HFF-Myc (cell line): ENCODE data around the gene CT55.
"Not testable (repeated sequence)": the region's sequence is repeated elsewhere in the genome, so short reads cannot be mapped to it uniquely, and the experiment has no call there.

ENCODE experiments used
- DNase-seq: peaks from one replicate; pipeline ENCODE4 v3.0.0-alpha.2; 2011; ENCODE audit warnings: low read depth; ENCODE audit errors: extremely low read depth
- H3K4me3 ChIP-seq: replicated peaks from 2 replicates; pipeline ENCODE4 v1.5.1; 2011; ENCODE audit warnings: low read depth, mild to moderate bottlenecking, control low read depth, low read length
- CTCF ChIP-seq: IDR thresholded peaks from 2 replicates; pipeline ENCODE4 v1.5.1; 2012; ENCODE audit warnings: mild to moderate bottlenecking, low read depth, low read length, control low read depth; ENCODE audit errors: missing control alignments

Gene CT55, protein sequence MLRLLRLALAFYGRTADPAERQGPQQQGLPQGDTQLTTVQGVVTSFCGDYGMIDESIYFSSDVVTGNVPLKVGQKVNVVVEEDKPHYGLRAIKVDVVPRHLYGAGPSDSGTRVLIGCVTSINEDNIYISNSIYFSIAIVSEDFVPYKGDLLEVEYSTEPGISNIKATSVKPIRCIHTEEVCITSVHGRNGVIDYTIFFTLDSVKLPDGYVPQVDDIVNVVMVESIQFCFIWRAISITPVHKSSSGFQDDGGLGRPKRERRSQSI

DNA sequence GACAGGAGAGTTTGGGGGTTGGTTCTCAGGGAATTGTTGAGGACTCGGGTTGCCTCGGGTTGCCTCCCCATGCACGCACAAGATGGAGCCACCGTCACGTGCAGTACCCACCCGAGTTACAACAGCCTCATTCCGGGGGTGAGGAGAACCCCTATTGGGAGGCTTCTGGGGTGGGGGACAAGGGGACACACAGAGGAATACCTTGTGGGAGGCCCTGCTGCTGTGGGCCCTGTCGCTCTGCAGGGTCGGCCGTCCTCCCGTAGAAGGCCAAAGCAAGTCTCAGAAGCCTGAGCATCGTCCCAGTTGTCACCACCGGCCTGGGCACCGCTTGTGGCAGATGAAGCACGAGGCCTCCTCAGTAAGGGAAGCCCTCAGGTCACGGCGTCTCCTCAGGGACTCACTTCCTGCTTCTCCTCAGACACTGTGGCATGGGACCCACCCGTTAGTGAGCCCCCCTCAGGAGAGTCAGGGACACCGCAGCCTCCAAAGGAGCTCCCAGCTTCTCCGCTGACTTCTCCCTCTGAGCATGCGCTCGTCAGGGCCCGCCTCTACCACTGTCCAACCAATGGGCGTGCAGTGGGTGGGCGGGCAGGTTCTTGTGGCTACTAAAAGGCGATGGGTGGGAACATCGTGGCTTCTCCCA is at the start of gene CT55:
Gene CT55 (minus strand): TSS at position 522 of the 643 bp plus-strand sequence. CDS start 227 bp downstream, at position 295.
- DNase-seq: no peak
- no peak for TF ChIP-seq CTCF
- H3K4me3 ChIP-seq: no peak within 1 kb of the TSS

GRCh38 chrX:135213200-135213844 is 42.1 kb upstream of the CT55 start:
- no peak for DNase-seq
- no peak overlapping the region for H3K4me3 ChIP-seq
- TF ChIP-seq CTCF: no peak

GRCh38 chrX:135206427-135206826 is 35.2 kb upstream of the CT55 start:
- H3K4me3 ChIP-seq, DNase-seq: not testable (repeated sequence)

- TF ChIP-seq CTCF: no peak
- DNase-seq: no peak
- H3K4me3 ChIP-seq: no peak overlapping the region
Measured at GRCh38 chrX:135200297-135200696, 29.1 kb upstream of the CT55 start.

GRCh38 chrX:135194684-135195083 is 23.5 kb upstream of the CT55 start:
- no peak for TF ChIP-seq CTCF
- no peak for DNase-seq
- no peak overlapping the region for H3K4me3 ChIP-seq

DNA sequence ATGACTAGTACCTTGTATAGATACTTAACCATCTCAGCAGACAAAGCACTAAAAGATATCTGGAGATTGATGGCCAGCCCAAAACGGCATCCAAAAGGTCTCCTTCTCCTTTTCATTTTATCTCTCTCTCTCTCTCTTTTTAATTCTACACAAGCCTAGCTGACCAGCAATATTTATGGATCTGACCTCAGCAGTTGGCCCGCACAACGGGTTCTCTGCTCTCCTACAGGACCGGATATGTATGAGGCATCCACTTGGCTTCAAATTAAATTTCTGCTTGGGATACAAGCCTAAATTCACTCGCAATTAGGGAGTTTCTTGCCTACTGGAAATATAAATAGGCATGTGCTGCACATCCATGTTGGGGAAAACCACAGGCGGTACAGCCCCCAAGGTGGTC is 22.5 kb upstream of the CT55 start:
- no peak overlapping the region for H3K4me3 ChIP-seq
- no peak for DNase-seq
- no peak for TF ChIP-seq CTCF

GRCh38 chrX:135191838-135192237 is 20.6 kb upstream of the CT55 start:
- H3K4me3 ChIP-seq: no peak overlapping the region
- DNase-seq: no peak
- no peak for TF ChIP-seq CTCF
